CD4-positive, alpha-beta T cell treated with Interleukin-6 at 100 ng/mL for 8 hours (primary cell): ENCODE measurements around the gene PTPRG.

ENCODE experiments used
- DNase-seq: peaks from one replicate; pipeline ENCODE4 v3.0.0-alpha.2; 2020; ENCODE audit warnings: mixed read lengths, low spot score

PTPRG gene

DNA sequence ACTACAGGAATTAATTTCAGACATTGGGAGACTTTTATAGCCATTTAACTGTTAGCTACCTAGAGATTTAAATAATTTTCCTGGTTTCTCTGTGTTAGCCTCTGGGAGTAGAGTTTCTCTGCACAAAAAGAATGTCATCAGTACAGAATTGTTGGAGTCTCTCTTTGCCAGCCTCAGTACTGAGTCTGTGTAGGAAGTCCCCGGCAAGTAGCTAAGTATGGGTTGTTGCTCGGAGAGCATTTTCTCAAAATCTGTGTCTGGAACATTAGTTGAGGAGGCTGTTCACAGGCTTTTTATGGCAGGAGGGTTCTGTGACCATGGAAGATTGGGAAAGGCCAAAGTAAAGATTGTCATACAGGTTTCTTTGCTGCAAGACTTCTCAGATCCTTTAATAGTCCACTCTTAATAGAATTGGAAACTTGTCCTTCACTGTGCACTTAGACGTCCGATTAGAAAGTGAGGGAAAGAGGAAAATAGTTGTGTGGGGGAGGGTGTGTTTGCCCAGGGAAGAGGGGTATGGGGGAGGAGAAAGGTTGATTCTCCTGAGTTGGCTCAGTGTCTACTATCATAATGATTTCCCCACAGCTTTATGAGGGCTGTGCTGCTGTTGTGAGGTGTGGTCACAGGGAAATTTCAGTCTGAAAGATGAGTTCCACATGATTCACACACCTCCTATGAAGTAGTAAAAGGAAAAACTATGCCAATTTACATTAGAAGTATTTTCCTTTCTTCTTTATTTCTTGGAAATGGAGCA lies 207.1 kb downstream of the PTPRG start:
- DNase-seq = no peak

DNA sequence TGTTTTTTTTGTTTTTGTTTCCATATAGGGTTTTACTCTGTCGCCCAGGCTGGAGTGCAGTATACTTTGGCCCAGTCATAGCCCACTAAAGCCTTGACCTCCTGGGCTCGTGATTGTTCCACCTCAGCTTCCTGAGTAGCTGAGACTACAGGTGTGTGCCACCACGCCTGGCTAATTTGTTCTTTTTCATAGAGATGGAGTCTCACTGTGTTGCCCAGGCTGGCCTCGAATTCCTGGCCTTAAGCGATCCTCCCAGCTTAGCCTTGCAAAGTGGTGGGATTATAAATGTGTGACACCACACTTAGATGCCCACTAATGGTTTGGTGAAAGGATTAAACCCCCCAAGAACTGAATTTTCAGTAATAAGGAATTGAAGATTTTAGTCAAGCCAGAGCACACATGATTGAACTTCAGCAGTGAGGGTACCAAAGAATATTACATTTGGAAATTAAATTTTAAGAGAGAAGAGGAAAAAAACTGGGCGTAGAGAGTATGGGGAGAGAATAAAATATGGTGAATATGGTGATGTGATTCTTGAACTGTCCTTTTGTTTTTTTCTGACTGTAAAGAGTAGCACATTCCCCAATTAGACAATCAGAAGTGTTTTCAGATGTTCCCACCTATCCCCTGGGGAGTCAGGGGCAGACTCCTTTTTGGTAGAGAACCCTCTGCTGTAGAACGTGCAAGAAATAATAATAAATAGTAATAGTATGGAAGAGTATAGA lies 208.1 kb downstream of the PTPRG start:
- DNase-seq = no peak

DNA sequence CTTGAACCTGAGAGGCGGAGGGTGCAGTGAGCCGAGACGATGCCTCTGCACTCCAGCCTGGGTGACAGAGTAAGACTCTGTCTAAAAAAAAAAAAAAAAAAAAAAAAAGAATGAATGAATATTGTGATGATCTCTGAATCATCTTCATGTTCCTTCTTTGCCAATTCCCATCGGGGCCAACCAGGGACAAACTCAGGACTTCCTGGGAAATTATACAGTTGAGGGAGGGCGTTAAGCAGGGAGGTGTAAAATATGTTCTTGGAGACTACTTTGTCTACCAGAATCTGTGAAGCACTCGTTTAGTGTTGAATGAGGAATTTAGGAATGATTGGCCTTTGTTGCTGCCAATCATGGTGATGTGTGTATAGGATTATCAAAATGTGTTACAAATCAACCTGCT lies 210.6 kb downstream of the PTPRG start:
- DNase-seq = no peak

DNA sequence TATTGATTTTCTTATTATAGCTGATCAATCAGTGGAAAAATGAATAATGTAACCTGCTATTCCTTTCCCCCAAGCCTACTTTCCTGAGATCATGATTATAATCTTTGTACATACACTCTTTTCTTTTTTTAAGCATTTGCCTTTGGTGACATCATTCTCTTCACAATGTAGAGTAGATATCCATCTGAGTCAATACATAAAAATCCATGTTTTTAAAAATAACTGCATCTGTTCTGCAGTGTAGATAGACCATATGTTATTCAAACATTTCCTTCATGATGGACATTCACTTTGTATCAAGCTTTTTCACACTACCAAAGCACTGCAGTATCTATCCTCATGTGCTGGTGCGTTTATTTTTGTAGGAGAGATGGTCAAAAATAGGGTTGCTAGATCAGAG lies 211.1 kb downstream of the PTPRG start:
- DNase-seq = no peak

DNA sequence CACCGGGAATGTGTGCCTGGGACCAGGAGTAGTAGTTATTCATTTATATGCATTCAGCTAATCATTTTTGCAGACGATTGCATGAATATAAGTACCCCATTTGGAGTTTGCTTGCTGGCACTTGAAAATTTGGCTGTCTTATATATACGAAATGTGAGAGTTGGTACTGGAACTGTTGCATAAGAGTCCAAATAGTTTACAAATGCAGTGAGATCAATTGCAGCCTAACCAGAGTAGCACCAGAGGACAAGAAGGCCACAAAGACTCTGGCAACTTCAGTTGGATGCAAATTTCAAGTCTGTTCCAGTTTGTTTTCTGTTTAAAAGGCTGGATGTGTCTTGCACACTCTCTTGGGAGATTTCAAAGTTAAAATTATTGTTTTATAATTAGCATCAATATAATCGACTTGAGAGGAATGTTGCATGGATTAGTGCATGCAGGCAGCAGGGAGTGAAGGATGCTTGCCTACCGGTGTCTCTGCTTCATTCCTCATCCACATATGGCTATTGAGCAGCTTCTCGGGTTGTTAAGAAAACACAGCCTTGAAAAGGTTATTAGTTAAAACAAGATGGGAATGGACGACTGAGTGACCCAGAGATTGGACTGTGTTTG lies 213.0 kb downstream of the PTPRG start:
- DNase-seq = no peak

DNA sequence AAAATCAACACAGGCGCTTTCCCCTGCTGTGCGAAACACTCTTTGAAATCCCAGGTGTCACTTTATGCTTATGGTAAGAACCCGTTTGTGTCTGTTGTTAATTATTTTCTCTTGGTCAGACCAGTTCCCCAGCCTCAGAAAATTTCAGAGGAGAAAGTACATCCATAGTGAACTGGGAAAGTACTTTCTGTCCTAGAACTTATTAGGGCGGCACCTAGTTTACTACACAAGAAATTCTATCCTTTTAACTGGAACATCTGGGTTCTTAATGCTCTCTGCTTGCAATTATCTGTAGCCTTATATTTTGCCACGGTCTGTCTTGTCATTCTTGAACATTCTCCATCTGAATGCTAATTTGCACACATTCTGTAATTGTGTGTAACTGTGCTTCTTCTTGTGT lies 215.0 kb downstream of the PTPRG start:
- DNase-seq = no peak

DNA sequence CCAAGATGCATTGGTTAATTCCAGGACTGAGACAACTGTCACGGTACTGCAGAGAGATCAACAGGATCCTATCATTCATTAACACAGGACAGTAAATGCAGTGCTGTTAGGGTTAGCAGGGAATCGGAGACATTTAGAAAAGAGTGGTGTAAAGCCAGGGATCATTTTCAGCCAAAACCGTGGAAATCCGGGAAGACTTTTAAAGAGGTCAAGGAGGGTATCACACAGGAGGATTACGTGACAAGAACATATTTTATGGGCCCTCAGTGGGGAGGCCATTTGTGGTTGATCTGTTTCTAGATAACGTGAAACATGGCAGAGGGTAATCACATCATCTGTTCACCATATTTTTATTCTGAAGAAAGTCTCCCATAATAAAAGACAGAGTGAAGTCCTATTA lies 216.1 kb downstream of the PTPRG start:
- DNase-seq = no peak

DNA sequence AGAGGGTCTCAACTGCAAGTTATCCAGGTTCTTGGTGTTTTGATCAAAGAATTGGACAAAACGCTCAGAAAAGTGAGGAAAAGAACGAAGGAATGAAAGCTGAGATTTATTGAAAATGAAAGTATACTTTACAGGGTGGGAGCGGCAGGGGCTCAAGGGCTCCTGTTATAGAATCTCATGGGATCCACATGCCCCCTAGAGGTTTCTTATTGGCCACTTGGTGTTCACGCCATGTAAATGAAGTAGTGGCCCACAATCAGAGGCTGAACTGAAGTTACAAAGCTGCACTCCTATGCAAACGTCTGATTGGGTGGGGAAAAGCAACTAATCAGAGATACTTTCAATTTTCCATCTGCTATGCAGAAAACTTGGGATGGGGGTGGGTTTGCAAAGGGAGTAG lies 216.7 kb downstream of the PTPRG start:
- DNase-seq = no peak

DNA sequence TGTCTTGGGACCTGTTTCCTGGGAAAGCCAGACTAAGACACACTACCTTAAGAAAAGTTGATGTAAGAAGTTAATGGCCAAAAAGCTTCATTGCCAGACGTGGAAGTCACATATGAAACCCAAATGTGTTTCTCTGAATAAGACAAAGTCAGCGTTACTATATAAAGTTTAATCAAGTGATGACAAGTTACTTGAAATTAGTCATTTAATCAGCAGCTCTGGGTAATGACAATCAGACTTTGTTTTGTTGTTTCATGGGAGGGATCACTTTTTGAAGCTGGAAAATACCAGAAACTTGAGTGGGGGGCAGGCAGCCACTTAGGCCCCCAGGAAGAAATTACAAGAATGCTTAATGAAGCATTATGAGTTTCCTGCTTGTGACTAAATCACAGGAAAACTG lies 218.6 kb downstream of the PTPRG start:
- DNase-seq = no peak

DNA sequence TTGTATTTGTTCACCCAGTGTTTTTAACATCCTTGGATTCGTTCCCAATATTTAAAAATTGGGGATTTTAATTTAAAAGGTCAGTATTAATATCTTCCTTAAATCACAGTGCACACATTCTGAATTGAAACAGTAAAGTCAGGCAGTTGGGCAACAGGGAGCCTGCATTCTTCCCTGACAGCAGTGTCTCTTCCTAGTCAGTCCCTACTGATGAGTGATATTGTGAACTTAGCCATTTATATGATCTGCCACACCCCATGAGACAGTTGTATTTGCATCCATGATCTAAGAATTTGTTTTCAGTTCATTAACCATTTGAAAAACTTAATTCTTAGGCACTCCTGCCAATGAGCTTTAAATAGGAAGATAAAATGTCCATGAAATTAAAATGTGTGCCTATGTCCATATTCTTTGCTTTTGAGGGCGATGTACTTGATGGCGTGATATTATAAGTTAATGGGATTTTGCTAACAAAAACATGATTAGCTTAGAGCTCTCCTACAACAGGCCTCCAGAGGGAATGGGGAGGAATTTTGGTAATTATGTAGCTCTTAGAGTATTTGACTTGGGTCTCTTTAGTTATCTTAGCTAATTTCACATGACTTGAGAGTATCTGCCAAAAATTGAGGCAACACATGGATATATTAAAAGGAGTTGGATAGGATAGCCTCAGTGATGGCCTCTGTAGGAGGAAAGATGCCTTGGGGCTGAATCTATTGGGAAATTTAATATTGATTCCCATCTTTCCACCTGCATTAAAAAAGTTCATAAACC lies 219.3 kb downstream of the PTPRG start:
- no peak for DNase-seq

DNA sequence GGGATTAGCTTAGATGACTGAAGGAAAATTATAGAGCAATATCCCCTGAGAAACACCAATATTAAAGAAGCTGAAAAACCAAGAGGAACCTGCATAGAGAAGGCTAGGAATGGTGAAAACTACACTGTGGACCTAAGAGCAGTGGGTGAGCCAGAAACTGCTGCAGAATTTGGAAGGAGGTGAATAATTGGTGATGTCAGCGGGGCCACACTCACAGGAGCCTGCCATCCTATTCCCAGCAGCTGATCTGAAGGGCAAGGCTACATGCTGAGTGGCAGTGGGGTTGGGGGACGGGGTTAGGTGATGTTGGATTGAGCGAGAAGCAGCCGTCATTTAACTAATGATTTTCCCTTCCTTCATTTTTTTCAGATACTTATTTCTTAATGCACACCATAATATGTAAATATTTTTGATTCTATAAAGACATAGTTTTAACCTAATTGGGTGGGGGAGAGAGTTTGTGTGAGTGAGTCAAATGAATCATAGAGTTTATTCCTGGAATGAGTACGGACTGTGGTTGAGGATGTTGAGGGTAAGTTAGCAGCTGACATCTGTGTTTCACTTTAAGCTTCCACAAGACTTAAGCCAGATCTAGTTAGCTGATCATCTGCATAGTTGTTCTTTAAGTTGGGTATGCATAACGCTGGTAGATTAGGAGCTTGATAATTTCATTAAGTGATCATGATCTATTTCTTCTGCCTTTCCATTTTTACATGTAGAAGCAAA lies 222.8 kb downstream of the PTPRG start:
- DNase-seq = no peak

DNA sequence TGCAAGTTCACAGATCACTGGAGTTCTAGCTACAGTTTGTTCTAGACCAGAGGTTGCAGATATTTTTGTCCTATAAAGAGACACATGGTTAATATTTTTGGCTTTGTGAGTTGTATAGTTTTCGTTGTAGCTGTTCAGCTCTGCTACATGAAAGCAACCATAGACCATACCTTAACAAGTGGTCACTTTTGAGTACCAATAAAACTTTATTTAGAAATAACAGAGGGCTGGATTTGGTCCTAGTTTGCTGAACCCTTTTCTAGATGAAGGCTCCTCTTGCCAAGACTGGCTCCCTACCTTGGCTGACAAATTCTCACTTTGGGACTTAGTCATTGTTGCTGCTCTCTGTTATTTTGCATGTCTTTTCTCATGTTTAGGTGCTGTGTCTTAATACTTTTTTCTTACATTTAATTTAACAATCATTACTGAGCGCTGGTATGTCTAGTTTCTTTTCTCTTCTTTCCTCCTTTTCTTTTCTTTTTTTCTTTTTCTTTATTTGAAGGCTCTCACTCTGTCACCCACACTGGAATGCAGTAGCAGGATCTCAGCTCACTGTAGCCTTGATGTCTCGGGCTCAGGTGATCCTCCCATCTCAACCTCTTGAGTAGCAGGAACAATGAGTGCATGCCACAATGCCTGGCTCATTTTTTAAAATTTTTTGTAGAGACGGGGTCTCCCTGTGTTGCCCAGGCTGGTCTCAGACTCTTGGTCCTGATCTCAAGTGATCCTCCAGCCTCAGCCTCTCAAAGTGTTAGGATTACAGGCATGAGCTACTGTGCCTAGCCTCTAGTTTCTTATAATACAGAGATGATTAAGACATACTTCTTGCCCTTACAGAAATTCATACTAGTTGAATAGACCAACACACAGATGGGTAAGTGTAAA lies 227.5 kb downstream of the PTPRG start:
- DNase-seq = no peak

DNA sequence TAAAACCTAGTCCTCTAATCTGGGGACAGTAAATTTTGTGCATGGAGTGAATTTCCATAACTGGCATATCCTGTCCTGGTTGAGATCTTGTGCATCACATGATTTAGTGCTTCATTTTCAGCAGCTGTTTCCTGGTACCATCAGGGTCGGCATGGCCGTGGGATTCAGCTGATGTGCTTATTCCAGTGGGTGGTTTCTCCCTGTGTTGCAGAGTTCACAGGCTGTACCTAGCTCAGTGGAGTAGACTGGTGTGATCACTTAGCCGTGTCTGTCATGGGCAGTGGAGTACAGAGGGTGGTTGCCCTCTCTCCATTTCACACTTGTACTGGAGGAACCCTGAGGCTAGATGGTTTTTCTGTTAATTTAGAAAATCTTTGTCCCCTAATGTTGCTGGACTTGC lies 228.5 kb downstream of the PTPRG start:
- no peak for DNase-seq

DNA sequence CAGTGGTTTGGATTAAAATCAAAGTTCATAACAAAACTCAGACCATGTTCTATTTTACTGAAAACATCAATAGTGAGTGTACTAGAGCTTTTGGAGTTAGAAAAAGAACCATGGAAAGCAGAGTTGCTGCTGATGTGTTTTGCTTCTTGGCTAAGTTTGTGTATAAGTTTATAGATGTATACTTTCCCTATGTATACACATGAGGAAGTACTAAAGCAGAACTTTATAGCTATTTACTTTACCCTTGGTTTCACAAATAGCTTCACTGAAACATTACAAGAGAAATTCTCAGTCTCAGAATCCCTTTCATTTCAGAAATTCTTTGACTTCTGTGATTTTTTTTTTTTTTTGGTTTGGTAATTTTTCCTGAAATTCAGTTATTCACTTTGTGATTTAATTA lies 229.0 kb downstream of the PTPRG start:
- DNase-seq = no peak

DNA sequence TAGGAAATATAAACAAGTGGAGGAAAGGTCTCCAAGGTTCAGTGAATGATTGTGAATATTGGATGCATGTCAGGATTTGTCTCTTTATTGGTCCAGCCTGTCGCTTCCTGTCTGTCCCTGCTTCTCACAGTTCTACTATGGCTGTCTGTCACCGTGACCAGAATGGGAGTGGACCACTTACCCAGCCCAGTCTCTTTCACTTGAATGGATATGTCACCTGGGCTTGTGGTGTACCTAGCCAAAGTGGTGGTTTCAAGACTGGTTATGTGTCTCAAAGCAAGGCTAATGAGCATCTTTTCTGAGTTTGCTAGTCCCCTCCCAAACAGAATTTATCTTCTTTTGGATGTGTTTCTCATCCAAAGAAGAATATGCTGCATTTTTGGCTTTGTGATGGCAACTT lies 231.7 kb downstream of the PTPRG start:
- DNase-seq = no peak

DNA sequence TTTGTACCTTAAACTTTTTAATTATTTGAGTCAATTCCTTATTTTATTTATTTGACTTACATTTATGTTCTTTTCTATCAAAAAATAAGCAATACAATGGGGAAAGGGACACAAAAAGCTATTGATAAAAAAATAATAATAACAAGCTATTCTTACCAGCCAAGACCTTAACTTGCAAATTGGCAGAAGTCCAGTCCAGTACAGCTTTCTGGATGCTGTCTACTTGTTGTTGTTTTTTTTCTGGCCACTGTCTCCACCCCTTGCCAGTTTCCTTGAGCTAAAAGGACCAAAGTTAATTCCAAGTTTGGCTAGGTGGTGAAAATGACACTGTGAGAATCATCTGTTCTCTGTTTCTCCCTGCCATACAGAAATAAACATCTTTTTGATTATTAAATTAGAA lies 232.2 kb downstream of the PTPRG start:
- no peak for DNase-seq

DNA sequence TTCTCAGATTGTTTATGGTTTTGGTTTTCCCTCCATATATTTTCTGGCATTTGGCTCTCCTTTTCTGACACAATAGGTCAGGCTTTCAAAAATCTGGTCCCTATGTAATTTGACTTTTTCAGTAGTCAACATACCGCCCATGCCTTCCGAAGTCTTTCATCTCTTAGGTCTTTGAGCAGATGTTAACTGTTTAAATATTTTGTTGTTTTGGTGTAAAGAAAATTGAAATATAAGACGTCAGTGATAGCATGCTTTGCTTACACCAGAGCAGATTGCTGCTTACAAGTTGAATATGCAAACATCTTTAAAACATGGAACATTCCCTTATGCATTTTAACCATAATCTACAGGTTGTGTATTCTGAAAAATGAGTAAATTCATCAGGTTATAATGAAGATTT lies 233.0 kb downstream of the PTPRG start:
- DNase-seq = no peak

DNA sequence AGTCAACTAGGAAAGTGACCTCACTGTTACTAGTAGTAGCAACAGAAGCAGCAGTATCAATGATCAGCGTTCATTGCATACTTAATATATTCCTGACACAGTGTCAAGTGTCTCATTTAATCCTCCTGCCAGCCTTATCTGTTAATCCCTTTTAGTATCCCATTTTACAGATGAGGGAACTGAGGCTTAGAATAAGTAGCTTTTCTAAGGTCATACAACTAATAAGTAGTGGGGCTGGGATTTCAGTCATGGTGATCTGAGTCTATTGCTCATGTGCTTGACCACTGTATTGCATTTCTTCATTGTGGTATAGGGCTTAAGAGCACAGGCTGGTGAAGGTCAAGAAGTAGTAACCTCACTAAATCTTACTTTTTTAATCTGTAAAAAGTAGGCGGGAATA lies 233.6 kb downstream of the PTPRG start:
- no peak for DNase-seq

DNA sequence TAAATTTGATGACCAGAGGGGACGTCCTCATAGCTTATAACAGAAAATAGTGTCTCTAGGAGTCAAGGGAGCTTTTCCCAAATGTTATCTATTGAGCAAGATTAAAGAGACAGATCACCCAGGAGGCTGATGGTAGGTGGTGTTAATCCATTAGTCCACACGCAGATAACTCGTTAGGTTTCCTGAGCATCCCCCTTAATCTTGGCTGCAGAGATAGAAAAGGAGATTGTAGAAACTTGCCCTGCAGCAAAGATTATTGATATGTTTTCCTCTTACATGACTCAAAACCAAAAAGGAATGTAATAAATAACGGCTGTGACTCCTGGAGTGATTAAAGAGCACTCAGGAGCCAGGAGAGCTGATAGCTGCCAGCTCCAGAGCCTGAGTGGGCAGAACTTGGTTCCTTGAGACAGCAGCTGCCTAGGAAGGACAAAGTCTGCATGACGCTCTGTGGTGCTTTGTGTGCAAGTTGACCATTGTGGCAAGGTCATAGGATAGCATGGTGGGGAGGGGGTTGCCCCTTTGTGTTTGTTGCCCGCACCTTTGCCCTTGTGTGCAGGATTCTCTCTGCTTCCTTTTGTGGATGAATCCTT lies 234.8 kb downstream of the PTPRG start:
- no peak for DNase-seq

DNA sequence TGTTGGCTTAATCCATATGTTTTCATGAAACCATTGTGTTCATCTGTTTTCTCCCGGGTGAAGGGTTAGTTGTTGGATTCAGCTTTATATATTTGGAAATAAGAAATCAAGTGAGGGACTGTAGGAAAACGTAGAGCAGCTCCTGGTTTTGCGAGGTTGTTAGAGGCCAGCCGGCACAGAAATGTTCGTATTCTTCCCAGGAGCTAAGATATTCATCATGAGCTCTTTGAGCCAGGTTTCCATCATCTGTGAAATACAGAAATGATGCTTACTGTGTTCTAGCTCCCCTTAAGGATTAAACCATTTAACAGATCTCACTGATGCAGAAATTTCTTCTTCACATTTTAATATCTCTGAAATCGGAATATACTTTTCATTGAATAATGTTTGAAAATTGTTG lies 235.5 kb downstream of the PTPRG start:
- DNase-seq = no peak

DNA sequence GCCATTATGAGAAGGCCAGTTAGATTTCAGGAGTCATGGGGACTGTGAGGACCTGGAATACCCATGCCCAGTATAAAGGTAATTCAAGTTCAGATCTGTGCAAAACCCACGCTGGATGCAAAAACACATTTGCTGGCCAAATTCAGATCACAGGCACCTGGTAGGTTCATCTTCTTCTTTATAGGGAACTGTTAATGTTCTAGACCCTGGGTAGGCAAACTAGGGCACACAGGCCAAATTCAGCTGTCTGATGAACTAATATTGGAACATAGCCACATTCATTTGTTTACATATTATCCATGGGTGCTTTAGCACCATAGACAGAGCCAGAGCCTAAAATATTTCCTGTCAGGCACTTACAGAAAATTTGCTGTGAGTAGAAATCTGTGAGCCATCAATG lies 241.4 kb downstream of the PTPRG start:
- no peak for DNase-seq
